ENCODE measurements around the gene RASD1. TPM values are rescaled to one million over a fixed set of nuclear protein-coding genes. Genes with fewer than 3 reads are reported as not detected.

Gene RASD1
- polyA plus RNA-seq, 2 of the 4 experiments (the other 2 are of a cell fraction) = 0.92 to 1.4 TPM

DNA sequence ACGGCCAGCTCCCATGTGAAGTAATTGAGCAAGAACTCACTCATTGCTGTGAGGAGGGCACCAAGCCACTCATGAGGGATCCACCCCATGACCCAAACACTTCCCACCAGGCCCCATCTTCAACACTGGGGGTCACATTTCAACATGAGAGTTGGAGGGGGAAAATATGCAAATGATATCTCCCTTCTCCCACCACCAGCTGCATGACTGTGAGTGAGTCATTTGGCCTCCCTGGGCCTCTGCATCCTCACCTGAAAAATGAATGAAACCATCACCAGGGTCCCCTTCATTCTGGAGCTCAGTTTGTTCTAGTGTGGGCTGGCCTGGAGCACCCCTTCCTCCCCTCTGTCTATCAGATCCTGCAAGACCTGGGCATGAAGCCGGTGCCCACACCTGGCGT, 26.2 kb downstream of the RASD1 start:
- no peak overlapping the region for H3K27ac ChIP-seq
- WGBS (ENCODE audit: missing lambda C conversion rate) = 86% methylated on average over 3 of the region's 3 CpGs
- no peak for DNase-seq (ENCODE audit: low read depth in 1 of 2, low spot score in 1 of 2)
- H3K4me3 ChIP-seq = no peak overlapping the region
- ChIA-PET POLR2A (no interaction called here), CTCF (interaction anchor here (0.7 to 4.2 kb wide), 3 partner anchors 27 to 143 kb away, joined by 3 to 22 read pairs (median 11); partner anchors contain the start of gene RASD1)
- no peaks in the 10 kb centered on the region for H3K9me3 ChIP-seq
- no peak overlapping the region for H3K4me2 ChIP-seq
- FAIRE-seq = no peak
- ATAC-seq = no peak
- no peak for TF ChIP-seq TP53 (CRISPR knock-in tag; IDR thresholded peaks at IDR 0.05)
- TF ChIP-seq, protein P1, sequence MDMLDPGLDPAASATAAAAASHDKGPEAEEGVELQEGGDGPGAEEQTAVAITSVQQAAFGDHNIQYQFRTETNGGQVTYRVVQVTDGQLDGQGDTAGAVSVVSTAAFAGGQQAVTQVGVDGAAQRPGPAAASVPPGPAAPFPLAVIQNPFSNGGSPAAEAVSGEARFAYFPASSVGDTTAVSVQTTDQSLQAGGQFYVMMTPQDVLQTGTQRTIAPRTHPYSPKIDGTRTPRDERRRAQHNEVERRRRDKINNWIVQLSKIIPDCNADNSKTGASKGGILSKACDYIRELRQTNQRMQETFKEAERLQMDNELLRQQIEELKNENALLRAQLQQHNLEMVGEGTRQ (IDR thresholded peaks at IDR 0.05) = no peak
- no peak for TF ChIP-seq FOXS1 (CRISPR knock-in tag; IDR thresholded peaks at IDR 0.05)
- TF ChIP-seq, protein P2, sequence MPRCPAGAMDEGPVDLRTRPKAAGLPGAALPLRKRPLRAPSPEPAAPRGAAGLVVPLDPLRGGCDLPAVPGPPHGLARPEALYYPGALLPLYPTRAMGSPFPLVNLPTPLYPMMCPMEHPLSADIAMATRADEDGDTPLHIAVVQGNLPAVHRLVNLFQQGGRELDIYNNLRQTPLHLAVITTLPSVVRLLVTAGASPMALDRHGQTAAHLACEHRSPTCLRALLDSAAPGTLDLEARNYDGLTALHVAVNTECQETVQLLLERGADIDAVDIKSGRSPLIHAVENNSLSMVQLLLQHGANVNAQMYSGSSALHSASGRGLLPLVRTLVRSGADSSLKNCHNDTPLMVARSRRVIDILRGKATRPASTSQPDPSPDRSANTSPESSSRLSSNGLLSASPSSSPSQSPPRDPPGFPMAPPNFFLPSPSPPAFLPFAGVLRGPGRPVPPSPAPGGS (IDR thresholded peaks at IDR 0.05) = no peak
- no peak for TF ChIP-seq POLR2A (IDR thresholded peaks at IDR 0.05; ENCODE audit: low read length)
- TF ChIP-seq HDAC2 (IDR thresholded peaks at IDR 0.05) = no peak
- no peak for TF ChIP-seq CBX2 (IDR thresholded peaks at IDR 0.05; ENCODE audit: borderline replicate concordance, low read depth)
- no peak for TF ChIP-seq ZFP36 (IDR thresholded peaks at IDR 0.05; ENCODE audit: borderline replicate concordance, partially characterized antibody)
- TF ChIP-seq CHD2 (IDR thresholded peaks at IDR 0.05; ENCODE audit: low read length, partially characterized antibody) = no peak
- TF ChIP-seq HOXB5 (CRISPR knock-in tag; IDR thresholded peaks at IDR 0.05) = no peak
- TF ChIP-seq CHD4 (IDR thresholded peaks at IDR 0.05; ENCODE audit: borderline replicate concordance) = no peak
- TF ChIP-seq RFX5 (IDR thresholded peaks at IDR 0.05) = no peak
- TF ChIP-seq ZSCAN20 (CRISPR knock-in tag; IDR thresholded peaks at IDR 0.05) = no peak
- no peak for TF ChIP-seq TFCP2L1 (CRISPR knock-in tag; IDR thresholded peaks at IDR 0.05)
- TF ChIP-seq KDM1A (IDR thresholded peaks at IDR 0.05; ENCODE audit: low read depth) = no peak
- no peak for TF ChIP-seq SREBF2 (IDR thresholded peaks at IDR 0.05)
- TF ChIP-seq, protein P3, sequence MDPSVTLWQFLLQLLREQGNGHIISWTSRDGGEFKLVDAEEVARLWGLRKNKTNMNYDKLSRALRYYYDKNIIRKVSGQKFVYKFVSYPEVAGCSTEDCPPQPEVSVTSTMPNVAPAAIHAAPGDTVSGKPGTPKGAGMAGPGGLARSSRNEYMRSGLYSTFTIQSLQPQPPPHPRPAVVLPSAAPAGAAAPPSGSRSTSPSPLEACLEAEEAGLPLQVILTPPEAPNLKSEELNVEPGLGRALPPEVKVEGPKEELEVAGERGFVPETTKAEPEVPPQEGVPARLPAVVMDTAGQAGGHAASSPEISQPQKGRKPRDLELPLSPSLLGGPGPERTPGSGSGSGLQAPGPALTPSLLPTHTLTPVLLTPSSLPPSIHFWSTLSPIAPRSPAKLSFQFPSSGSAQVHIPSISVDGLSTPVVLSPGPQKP (IDR thresholded peaks at IDR 0.05; ENCODE audit: low read depth, low read length) = no peak
- TF ChIP-seq ZNF302 (CRISPR knock-in tag; IDR thresholded peaks at IDR 0.05) = no peak
- no peak for TF ChIP-seq GATA3 (IDR thresholded peaks at IDR 0.05; ENCODE audit: borderline replicate concordance)
- H3K4me1 ChIP-seq = 0 out of 3 replicates have a peak, but pooled peaks cover 5% of the 10 kb centered on the region

DNA sequence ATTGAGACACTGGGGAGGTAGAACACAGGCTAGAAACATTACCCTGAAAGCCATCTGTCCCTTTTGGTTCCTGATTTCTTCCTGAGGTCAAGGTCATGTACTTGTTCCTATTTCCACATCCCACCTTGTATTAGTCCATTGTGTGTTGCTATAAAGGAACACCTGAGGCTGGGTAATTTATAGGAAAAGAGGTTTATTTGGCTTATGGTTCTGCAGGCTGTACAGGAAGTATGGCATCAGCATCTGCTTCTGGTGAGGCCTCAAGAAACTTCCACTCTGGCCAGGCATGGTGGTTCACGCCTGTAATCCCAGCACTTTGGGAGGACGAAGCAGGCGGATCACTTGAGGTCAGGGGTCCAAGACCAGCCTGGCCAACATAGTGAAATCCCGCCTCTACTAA, 26.8 kb downstream of the RASD1 start:
- CTCF ChIA-PET = interaction anchor here (0.7 to 4.2 kb wide), 5 partner anchors 10 to 115 kb away, joined by 3 to 24 read pairs (median 22); partner anchors contain the start of gene RASD1

More for the DNA sequence above, 26.8 kb downstream of the RASD1 start:
- DNase-seq (ENCODE audit: low read depth in 1 of 2, low spot score in 1 of 2) (no peak), ATAC-seq (no peak), FAIRE-seq (no peak)
- Histone ChIP-seq H3K4me1 (0 out of 3 replicates have a peak, but pooled peaks cover 5% of the 10 kb centered on the region), H3K4me2 (no peak overlapping the region), H3K27ac (no peak overlapping the region), H3K9me3 (no peaks in the 10 kb centered on the region), H3K4me3 (no peak overlapping the region)
- TF ChIP-seq, protein P4, sequence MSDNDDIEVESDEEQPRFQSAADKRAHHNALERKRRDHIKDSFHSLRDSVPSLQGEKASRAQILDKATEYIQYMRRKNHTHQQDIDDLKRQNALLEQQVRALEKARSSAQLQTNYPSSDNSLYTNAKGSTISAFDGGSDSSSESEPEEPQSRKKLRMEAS (IDR thresholded peaks at IDR 0.05) = no peak
- TF ChIP-seq SMC3 (IDR thresholded peaks at IDR 0.05) = no peak
- TF ChIP-seq EHF (CRISPR knock-in tag; IDR thresholded peaks at IDR 0.05) = no peak
- TF ChIP-seq MAFK (IDR thresholded peaks at IDR 0.05; ENCODE audit: partially characterized antibody) = no peak
- TF ChIP-seq, protein P2 (IDR thresholded peaks at IDR 0.05) = no peak
- TF ChIP-seq, protein P5, sequence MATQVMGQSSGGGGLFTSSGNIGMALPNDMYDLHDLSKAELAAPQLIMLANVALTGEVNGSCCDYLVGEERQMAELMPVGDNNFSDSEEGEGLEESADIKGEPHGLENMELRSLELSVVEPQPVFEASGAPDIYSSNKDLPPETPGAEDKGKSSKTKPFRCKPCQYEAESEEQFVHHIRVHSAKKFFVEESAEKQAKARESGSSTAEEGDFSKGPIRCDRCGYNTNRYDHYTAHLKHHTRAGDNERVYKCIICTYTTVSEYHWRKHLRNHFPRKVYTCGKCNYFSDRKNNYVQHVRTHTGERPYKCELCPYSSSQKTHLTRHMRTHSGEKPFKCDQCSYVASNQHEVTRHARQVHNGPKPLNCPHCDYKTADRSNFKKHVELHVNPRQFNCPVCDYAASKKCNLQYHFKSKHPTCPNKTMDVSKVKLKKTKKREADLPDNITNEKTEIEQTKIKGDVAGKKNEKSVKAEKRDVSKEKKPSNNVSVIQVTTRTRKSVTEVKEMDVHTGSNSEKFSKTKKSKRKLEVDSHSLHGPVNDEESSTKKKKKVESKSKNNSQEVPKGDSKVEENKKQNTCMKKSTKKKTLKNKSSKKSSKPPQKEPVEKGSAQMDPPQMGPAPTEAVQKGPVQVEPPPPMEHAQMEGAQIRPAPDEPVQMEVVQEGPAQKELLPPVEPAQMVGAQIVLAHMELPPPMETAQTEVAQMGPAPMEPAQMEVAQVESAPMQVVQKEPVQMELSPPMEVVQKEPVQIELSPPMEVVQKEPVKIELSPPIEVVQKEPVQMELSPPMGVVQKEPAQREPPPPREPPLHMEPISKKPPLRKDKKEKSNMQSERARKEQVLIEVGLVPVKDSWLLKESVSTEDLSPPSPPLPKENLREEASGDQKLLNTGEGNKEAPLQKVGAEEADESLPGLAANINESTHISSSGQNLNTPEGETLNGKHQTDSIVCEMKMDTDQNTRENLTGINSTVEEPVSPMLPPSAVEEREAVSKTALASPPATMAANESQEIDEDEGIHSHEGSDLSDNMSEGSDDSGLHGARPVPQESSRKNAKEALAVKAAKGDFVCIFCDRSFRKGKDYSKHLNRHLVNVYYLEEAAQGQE (IDR thresholded peaks at IDR 0.05) = no peak
- TF ChIP-seq, protein P3 (IDR thresholded peaks at IDR 0.05; ENCODE audit: low read depth, low read length) = no peak
- TF ChIP-seq, protein P1 (IDR thresholded peaks at IDR 0.05) = no peak
- TF ChIP-seq MYC (IDR thresholded peaks at IDR 0.05; ENCODE audit: borderline replicate concordance, low read length) = no peak
- WGBS (ENCODE audit: missing lambda C conversion rate) = 76% methylated on average over 4 of the region's 4 CpGs
- POLR2A ChIA-PET = no interaction called here

Data from A549 (cell line).